HS-27A (cell line): ENCODE results near the gene POU6F2.
A peak's percentile ranks its signal among the peaks of the same experiment; 100 is the strongest.

ENCODE experiments used
- DNase-seq: peaks from one replicate; pipeline ENCODE4 v3.0.0-alpha.2; 2012; ENCODE audit warnings: low read depth, missing footprints

Gene POU6F2

GRCh38 chr7:39404907-39405306 is 427.2 kb downstream of the POU6F2 start:
- no peak for DNase-seq

- DNase-seq = no peak
These were observed 427.9 kb downstream of the POU6F2 start for GRCh38 chr7:39405581-39405980.

GRCh38 chr7:39406467-39406866 is 428.8 kb downstream of the POU6F2 start:
- no peak for DNase-seq

- DNase-seq = no peak
These were observed 429.4 kb downstream of the POU6F2 start for GRCh38 chr7:39407137-39407536.

GRCh38 chr7:39407723-39408122 is 430.0 kb downstream of the POU6F2 start:
- DNase-seq = no peak

- DNase-seq = no peak
These were observed 431.2 kb downstream of the POU6F2 start for GRCh38 chr7:39408906-39409305.

- no peak for DNase-seq
These were observed 432.9 kb downstream of the POU6F2 start for GRCh38 chr7:39410582-39410981.

- no peak for DNase-seq
These were observed 436.0 kb downstream of the POU6F2 start for GRCh38 chr7:39413636-39414223.

GRCh38 chr7:39414224-39415035 is 436.7 kb downstream of the POU6F2 start:
- no peak for DNase-seq

GRCh38 chr7:39415091-39415787 is 437.5 kb downstream of the POU6F2 start:
- DNase-seq = no peak

GRCh38 chr7:39416866-39417265 is 439.2 kb downstream of the POU6F2 start:
- DNase-seq = no peak

GRCh38 chr7:39417642-39418041 is 439.9 kb downstream of the POU6F2 start:
- DNase-seq = no peak

- no peak for DNase-seq
These were observed 443.5 kb downstream of the POU6F2 start for GRCh38 chr7:39421251-39421650.

- DNase-seq = no peak
These were observed 444.0 kb downstream of the POU6F2 start for GRCh38 chr7:39421661-39422060.

- peak; percentile 24 for DNase-seq
These were observed 450.5 kb downstream of the POU6F2 start for GRCh38 chr7:39428221-39428620.

- DNase-seq = no peak
These were observed 451.7 kb downstream of the POU6F2 start for GRCh38 chr7:39429421-39429820.

GRCh38 chr7:39430441-39430840 is 452.7 kb downstream of the POU6F2 start:
- DNase-seq = no peak

GRCh38 chr7:39430909-39431641 is 453.4 kb downstream of the POU6F2 start:
- no peak for DNase-seq

GRCh38 chr7:39432368-39432767 is 454.7 kb downstream of the POU6F2 start:
- DNase-seq = no peak

- no peak for DNase-seq
These were observed 455.2 kb downstream of the POU6F2 start for GRCh38 chr7:39432807-39433416.

- no peak for DNase-seq
These were observed 455.8 kb downstream of the POU6F2 start for GRCh38 chr7:39433550-39433949.

- no peak for DNase-seq
These were observed 456.3 kb downstream of the POU6F2 start for GRCh38 chr7:39434012-39434411.
